GM12872 (cell line): Measurements from ENCODE around the gene KCNK3.

Source experiments
- CTCF ChIP-seq: IDR thresholded peaks from 3 replicates; pipeline ENCODE4 v1.5.1; 2011; ENCODE audit warnings: low read depth, mild to moderate bottlenecking, low read length, moderate library complexity; ENCODE audit not compliant: insufficient read depth

KCNK3 gene

GRCh38 chr2:26705126-26705525 is 12.6 kb downstream of the KCNK3 start:
- TF ChIP-seq CTCF = no peak

GRCh38 chr2:26706093-26706492 is 13.6 kb downstream of the KCNK3 start:
- no peak for TF ChIP-seq CTCF

- TF ChIP-seq CTCF = no peak
Observed at GRCh38 chr2:26706616-26707473, 14.3 kb downstream of the KCNK3 start.

GRCh38 chr2:26707747-26708146 is 15.2 kb downstream of the KCNK3 start:
- no peak for TF ChIP-seq CTCF

GRCh38 chr2:26708457-26708856 is 15.9 kb downstream of the KCNK3 start:
- TF ChIP-seq CTCF = no peak

- TF ChIP-seq CTCF = no peak
Observed at GRCh38 chr2:26709323-26710110, 17.0 kb downstream of the KCNK3 start.

GRCh38 chr2:26710145-26710544 is 17.6 kb downstream of the KCNK3 start:
- TF ChIP-seq CTCF = no peak
